MV-4-11 (cell line): ENCODE measurements around the gene CPT1A.

Source experiments
- DNase-seq: peaks from one replicate; lab custom pipeline; 2025; lab: John Stamatoyannopoulos, UW

The CPT1A gene

GRCh38 chr11:68707527-68707926, 134.2 kb downstream of the CPT1A start:
- no peak for DNase-seq

GRCh38 chr11:68704887-68705286, 136.8 kb downstream of the CPT1A start:
- DNase-seq: no peak
